GM12872 (cell line): ENCODE measurements around the gene ZDHHC3.

Experiments used
- TF ChIP-seq, protein P1 (sequence below): IDR thresholded peaks from 3 replicates; pipeline ENCODE4 v1.5.1; 2011; ENCODE audit warnings: low read depth, mild to moderate bottlenecking, low read length, moderate library complexity; ENCODE audit not compliant: insufficient read depth

The ZDHHC3 gene

DNA sequence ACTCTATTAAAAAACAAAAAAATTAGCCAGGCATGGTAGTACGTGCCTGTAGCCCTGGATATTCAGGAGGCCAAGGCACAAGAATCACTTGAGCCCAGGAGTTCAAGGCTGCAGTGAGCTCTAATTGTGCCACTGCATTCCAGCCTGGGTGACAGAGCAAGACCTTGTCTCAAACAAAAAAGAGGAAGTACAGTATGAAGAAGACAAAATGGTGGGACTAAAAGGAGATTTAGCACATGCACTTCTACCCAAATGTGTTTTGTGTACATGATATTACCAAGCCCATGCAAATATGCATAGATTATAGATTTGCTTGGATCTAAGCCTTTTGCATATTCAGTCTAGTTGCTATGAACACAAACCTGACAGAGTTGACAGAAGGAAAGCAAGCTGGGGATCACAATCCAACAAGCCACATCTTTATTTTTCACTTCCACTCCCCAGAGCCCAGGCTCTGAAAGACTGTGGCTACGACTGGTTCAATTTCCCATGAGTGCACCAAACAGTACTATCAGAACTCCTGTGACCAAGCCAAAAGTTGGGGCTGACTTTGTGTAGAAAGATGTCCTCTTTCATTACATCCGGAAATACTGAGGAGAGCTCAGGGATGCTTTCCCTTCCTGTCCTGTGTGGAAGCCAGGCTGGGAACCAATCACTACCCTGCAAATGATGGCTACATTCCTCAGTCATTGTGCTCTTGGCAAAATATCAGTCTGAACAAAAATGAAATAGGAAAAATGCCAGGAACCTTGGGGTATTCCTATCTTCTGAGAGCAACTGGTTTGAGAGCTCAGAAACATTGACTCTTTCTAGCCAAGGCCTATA lies 52.1 kb downstream of the ZDHHC3 start:
- TF ChIP-seq, protein P1, sequence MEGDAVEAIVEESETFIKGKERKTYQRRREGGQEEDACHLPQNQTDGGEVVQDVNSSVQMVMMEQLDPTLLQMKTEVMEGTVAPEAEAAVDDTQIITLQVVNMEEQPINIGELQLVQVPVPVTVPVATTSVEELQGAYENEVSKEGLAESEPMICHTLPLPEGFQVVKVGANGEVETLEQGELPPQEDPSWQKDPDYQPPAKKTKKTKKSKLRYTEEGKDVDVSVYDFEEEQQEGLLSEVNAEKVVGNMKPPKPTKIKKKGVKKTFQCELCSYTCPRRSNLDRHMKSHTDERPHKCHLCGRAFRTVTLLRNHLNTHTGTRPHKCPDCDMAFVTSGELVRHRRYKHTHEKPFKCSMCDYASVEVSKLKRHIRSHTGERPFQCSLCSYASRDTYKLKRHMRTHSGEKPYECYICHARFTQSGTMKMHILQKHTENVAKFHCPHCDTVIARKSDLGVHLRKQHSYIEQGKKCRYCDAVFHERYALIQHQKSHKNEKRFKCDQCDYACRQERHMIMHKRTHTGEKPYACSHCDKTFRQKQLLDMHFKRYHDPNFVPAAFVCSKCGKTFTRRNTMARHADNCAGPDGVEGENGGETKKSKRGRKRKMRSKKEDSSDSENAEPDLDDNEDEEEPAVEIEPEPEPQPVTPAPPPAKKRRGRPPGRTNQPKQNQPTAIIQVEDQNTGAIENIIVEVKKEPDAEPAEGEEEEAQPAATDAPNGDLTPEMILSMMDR, result no peak

DNA sequence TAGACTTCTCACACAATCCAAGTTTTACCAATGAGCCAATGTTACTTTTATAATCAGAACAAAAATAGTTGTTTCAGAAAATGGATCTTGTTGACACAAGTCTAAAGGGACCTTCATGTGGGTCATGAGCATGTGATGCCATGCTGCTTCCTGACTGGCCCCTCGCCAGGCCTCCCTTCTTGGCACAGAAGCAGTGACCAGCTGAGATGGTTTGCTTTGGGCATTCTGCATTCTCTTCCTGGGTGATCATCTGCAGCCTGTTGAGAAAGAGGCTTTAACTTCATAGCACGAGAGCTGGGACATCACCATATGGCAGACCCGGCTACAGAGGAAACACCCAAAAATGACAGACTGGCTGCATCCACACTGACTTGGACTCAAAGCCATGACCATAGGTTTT lies 55.9 kb downstream of the ZDHHC3 start:
- TF ChIP-seq, protein P1, result no peak

DNA sequence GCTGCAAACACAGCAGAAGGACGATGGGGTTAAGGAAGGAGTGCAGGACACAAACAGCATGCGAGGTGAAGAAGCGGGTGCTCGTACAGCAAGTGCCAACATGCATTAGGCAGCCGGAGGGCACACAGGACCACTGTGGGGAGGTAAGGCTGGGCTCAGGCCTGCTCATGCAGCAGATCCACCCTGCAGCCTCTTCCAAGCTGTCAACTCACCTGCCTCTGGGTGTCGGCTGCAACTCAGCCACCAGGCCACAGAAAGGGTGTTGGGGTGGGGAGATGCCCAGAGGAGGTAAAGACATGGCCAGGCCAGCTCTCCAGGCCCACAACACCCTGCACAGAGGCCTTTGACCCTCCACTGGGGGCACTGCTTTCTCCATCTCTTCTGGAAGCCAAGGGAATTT lies 57.4 kb downstream of the ZDHHC3 start:
- TF ChIP-seq, protein P1, result no peak

DNA sequence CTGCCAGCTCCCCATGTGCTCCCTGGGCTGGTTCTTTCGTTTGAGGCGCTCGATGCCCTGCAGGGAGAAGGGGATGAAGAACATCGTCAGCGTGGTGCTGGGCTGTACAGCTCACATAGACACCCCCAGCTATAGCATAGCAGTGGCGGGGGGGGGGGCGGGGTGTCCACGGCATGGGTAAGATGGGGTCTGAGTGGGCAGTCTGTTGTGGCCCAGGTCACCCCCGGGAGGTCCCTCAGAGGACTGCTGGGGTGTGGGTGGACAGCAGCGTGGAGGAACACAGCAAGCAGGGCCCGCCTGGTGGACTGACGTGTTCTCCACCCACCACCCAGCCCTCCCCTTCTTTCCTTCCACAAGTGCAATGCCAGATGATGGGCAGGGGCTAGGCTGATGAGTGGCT lies 57.9 kb downstream of the ZDHHC3 start:
- TF ChIP-seq, protein P1, result no peak

DNA sequence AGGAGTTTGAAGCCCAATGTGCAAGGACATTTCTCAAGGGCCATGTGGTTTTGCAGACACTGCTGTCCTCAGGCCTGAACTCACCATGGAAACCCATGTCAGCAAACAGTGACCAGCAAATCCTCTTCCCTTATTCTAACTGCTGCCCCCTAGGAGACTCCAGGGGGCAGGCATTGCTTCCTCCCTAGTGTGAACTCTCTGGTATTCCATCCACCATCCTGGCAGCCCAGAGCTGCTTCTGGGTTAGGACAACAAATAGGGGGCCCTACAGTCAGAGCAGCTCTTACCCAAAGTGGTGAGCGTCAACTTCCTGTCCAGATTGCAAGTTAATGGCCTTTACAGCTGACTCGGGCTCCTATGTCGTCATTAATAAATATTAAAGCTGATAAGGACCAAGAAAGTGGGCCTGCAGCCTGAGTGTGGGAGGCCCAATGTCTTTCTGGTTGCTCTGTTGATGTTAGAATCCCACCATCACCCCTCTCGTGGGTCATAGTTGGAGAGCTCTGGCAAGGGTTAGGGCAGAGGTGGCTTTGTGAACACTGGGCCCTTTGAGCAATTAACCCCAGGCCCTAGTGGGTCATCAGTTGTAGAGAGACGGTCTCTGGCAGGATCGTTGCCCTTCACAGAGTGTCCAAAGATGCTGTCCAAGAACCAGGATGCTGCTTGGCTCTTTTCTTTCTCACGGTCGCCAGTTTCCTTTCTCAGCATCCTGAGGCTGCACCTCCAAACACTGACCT lies 60.1 kb downstream of the ZDHHC3 start:
- TF ChIP-seq, protein P1, result no peak

DNA sequence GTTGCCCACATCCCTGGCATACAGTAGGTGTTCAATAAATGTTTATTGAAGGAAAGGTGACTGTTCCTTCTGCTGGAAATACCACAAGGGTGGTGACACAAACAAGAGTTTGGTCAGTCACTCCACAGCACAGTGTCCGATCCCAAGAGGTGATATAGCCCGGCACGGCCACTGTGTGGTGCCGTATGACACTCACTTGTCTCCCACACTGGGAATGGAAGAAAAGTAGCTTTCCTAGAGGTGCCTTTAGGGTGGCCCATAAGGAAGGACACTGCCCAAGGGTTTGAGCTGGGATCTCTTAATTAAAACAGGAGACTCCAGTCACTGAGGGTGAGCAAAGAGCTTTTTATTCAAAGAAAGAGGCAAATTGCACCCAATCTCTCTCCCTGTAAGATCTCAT lies 61.0 kb downstream of the ZDHHC3 start:
- TF ChIP-seq, protein P1, result peak; percentile 35; the same call in 1 of the 3 replicates

DNA sequence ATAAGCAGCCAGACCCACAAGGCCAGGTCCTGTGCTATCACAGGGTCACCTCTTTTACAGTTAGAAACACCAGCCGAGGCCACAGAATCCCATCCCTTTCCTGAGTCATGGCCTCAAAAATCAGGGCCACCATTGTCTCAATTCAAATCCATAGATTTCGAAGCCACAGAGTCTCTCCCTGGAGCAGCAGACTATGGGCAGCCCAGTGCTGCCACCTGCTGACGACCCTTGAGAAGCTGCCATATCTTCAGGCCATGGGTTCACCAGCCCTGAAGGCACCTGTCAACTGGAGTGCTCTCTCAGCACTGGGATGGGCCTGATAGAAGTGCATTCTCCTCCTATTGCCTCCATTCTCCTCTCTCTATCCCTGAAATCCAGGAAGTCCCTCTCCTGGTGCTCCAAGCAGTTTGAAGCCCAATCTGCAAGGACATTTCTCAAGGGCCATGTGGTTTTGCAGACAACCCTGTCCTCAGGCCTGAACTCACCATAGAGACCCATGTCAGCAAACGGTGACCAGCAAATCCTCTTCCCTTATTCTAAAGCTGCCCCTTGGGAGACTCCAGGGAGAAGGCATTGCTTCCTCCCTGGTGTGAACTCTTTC lies 62.0 kb downstream of the ZDHHC3 start:
- TF ChIP-seq, protein P1, result peak; percentile 92
